HK-2 (cell line): ENCODE measurements around the gene DISP2.

Source experiments
- DNase-seq: peaks from one replicate; pipeline ENCODE4 v3.0.0-alpha.2; 2018; ENCODE audit not compliant: unreplicated experiment

DISP2 gene

DNA sequence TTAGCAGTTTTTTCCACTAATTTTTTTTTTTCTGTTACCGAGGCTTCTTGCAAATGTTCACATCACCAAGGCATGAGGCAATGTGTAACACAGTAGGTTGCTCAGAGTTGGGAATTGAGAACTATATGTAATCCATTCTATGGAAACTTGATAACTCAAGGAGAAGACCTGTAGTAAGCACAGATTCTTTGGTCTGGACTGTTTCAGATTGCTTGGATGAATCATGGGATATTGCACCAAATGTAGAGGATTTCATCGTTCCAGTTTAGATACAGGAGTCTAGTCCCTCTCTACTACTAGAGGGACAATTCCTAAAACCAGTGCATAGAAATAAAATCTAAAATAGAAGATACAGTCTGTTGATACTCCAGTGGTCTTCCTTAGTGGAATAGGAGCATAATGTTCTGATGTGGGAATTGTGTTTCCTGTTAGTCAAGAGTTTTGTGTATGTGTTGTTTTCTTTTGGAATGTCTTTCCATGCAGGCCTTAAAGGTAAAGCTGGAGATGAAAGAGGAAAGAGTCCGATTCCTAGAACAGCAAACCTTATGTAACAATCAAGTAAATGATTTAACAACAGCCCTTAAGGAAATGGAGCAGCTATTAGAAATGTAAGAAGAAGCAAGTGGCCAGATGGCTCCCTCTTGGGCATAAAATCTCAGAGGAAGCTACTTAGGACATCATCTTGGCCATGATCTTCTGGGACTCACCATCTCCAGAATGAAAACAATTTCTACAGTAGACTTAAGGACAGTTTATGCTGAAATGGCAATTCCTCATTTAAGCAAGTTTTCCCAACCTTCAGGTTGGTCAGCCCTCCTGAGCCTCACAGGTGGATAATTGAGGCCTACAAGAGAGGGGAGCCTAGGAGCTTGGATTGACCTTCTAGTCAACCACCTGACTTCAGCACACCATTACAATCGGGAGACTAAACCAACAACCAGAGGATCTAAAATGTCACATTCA, 35.2 kb downstream of the DISP2 start:
- no peak for DNase-seq

DNA sequence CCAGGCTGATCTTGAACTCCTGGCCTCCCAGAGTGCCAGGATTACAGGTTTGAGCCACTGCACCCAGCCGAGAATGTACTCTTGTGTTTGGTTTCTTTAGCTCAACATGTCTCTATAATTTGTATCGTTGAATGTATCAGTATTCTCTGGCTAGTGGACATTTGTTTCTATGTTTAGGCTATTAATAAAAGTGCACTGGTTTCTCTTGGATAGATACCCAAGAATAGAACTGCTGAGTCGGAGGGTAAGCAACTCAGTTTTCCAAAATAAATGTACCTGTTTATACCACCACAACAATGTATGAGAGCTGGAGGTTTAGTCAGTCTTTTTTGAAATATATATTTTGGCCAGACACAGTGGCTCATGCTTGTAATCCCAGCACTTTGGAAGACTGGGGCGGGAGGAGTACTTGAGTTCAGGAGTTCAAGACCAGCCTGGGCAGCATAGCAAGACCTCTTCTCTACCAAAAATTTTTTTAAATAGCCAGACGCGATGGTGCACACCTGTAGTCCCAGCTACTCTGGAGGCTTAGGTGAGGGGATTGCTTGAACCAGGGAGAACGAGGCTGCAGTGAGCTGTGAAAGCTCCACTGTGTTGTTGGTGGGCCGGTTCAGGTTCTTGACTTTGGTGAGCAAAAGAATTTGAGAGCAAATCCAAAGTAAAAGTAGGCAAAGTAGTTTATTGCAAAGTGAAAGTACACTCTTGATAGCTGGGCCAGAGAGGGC, 39.8 kb downstream of the DISP2 start:
- DNase-seq = no peak

DNA sequence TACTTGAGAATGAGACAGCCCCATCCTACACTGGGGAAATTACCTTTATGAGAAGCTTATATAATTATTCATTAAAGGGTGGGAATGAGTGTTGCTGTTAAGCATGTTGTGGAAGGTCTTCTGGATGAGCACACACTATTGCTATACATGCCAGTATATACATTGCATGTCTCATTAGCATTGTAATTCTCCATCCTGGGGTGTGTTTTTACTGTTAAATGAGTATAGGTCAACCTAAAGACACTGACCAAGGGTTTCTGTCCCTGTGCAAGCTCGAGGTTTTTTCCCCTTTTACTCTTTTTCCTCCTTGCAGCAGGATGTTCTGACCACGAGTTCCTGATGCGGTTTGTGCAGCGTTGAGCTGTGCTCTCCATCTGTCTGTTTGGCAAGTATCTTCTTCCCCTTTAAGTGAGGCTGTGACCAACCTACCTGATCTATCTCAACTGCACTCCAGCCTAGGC, 40.4 kb downstream of the DISP2 start:
- DNase-seq = no peak

DNA sequence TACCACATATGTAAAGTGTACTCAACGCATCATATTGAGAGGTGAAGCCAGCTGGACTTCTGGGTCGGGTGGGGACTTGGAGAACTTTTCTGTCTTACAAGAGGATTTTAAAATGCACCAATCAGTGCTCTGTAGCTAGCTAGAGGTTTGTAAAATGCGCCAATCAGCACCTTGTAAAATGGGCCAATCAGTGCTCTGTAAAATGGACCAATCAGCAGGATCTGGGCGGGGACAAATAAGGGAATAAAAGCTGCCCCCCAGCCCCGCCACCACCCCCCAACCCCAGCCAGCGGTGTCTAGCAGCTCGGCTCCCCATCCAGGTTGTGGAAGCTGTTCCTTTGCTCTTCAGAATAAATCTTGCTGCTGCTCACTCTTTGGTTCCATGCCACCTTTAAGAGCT, 41.4 kb downstream of the DISP2 start:
- DNase-seq = no peak

DNA sequence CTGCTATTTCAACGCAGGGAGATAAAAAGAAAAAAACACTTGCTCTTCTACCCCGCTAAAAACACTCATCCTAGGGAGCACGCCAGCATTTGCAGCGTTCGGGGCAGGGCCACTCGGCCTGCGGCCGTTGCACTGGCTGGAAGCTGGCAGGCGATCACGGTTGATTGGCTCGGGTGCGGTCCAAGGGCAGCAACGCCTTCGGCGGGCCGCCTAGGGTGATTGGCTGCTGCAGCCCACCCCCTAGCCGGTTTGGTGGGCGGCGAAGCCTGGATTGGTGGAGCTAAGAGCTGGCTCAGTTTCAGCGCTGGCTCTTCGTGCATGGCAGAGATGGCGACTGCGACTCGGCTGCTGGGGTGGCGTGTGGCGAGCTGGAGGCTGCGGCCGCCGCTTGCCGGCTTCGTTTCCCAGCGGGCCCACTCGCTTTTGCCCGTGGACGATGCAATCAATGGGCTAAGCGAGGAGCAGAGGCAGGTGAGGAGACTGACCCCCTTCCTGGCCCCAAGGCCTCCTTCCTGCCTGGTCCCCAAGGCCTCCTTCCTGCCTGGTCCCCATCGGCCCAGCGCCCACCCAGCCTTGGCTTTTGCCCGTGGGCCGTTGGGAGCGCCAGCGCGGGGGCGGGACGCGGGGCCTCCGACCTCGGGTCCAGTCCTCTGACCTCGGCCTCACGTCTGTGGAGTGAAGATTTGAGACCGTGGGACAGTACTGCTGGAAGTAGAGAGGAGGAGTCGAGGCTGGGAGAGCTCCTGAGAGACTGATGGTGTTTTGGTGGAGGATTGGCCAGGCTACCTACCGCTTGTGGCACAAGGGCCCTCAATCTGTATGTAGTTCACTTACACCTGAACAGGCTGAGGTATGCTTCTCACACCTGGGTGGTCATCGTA, 47.7 kb downstream of the DISP2 start, which contains the start of gene IVD:
Gene IVD, plus strand, starts transcription at position 295 of the 881 bp plus-strand sequence. Its CDS starts 33 bp downstream, at position 328.
- peak; percentile 91 for DNase-seq

DNA sequence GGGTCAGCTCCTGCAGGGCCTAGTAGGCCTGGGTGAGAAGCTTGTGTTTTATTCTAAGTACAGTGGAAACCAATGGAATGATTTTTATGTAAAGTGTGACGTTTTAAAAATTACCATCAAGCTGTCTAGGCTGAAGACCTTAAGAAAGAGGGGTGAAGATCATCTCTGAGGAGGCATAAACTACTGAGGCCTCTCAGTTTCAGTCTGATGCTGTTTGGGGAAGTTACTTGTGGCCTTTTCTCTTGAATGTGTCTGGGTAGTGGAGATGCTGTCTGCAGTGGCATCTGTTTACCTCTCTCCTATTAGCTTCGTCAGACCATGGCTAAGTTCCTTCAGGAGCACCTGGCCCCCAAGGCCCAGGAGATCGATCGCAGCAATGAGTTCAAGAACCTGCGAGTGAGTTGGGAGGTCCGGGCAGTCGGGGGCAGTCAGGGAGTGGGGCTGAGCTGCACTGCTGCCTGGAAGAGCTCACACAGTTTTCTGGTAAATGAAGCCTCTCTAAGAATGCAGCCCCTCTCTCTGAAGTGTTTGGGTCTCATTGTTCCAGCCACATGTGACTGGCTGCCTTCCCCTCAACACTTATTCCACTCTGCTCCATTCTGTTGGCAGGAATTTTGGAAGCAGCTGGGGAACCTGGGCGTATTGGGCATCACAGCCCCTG, 49.4 kb downstream of the DISP2 start:
- DNase-seq = no peak

DNA sequence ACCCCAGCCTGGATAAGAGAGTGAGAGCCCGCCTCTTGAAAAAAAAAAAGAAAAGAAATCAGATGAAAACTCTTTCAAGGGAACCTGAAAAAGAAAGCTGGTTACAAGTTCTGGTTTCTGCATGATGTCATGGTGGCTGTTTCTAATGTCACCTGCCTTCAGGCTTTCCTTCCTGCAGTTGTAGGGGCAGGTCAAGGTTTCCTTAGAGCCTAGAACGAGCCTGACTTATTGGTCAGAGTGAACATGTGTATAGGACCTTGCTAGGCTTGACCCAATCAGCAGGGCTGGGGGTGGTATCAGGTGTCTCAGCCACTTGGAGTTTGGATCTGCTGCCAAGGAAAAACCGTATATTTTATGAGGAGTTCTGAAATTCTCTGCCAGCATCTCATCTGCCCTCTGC, 51.3 kb downstream of the DISP2 start:
- no peak for DNase-seq

DNA sequence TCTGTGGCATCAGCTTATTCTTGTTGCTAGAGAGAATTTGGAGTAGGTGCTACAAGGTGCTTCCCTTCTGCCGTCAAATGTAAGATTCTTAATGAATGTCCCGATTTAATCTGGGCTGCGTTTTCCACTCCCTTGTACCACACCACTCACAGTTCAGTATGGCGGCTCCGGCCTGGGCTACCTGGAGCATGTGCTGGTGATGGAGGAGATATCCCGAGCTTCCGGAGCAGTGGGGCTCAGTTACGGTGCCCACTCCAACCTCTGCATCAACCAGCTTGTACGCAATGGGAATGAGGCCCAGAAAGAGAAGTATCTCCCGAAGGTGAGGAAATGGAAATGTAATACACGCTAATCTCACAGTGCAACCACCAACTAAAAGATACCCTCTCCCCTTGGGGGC, 52.5 kb downstream of the DISP2 start:
- DNase-seq = no peak

DNA sequence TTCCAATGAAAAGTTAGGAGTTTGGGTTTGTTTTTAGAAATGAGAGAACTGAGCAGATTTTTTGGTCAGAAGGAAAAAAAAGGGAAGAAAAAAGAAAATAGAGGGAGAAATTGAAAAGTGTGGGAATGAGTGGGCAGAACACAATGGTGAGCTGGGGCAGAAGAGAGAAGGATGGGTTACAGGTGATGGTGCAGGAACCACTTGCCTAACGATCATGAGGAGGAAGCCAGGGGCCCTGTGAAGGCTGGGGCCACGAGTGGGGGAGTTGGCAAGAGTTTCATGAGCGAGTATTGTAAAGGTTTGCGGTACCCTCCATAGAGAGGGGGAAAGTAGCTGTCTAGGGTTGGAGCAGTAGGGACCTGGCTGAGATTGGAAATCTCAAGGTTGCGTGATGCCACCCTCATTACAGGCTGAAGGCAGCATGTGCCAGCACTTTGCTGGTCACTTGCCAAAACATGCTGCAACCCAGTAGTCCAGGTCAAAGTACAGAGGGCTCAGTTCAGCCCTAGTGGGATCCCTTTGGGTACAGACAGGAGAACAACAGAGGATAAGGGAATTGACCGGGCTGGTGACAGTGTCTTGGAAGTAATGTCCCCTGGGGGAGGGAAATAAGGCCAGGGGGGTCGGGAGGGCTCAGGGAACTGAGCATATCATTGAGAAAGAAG, 54.2 kb downstream of the DISP2 start:
- DNase-seq = no peak

DNA sequence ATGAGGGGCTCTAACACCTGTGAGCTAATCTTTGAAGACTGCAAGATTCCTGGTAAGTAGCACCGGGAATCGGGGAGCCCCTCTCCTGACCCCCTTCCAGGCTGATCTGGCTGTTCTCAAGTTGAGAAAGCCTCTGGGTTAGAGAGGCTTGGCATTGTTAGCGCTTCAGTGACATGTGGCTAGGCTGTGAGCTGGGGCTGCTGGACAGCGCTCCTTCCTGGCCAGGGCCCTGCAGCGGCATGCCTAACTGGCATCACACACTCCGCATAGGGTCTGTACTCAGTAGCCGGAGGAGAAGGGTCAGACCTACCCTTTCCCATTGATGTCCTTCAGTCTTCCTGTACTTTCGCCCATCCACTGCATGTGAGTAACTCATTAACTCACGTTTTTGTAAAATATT, 55.0 kb downstream of the DISP2 start:
- no peak for DNase-seq

DNA sequence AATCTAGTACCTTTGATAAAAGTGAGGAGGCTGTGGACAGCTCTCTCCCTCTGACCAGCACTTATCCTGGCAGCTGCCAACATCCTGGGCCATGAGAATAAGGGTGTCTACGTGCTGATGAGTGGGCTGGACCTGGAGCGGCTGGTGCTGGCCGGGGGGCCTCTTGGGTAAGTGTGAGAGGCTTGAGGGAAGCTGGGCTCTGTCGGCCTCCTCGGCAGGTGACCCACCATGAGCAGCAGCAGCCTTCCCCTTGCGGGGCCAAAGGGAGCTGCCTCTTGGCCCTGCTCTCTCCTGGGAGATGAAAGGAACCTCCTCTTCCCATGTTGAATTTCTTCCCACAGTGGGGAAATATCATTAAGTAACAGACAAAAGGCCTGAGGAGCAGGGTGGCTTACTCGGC, 56.8 kb downstream of the DISP2 start:
- no peak for DNase-seq

DNA sequence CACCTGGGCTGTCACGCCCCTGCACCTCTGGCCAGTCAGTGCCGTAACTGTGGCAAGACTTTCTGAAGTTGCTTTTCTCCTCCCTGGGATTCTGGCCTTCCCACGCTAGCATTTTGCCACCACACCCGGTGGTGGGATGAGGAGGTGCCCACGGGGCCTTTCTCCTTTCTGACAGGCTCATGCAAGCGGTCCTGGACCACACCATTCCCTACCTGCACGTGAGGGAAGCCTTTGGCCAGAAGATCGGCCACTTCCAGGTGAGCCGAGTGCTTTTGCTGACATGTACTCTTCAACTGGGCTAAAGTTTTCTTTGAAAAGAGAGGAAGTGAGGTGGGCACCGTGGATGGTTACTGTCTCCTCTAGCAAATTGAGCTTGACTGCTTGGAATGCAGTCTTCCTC, 57.2 kb downstream of the DISP2 start:
- no peak for DNase-seq

DNA sequence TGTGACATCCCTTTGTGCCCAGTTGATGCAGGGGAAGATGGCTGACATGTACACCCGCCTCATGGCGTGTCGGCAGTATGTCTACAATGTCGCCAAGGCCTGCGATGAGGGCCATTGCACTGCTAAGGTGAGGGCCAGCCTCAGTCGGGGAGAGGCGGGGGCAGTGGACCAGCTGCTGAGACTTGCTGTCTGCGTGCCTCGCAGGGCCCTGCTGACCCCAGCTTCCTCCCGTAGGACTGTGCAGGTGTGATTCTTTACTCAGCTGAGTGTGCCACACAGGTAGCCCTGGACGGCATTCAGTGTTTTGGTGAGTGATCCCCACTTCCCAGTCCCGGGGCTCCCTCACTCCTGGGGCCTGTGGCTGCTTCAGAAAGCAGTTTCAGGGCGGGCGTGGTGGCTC, 58.0 kb downstream of the DISP2 start:
- no peak for DNase-seq

DNA sequence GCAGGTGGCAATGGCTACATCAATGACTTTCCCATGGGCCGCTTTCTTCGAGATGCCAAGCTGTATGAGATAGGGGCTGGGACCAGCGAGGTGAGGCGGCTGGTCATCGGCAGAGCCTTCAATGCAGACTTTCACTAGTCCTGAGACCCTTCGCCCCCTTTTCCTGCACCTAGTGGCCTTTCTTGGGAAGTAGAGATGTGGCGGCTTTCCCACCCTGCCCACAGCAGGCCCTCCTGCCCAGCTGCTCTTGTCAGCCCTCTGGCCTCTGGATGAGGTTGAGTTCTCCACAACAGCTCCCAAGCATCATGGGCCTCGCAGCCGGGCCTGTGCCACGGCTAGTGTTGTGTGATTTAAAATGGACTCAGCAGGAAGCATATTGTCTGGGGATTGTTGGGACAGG, 60.1 kb downstream of the DISP2 start:
- no peak for DNase-seq

DNA sequence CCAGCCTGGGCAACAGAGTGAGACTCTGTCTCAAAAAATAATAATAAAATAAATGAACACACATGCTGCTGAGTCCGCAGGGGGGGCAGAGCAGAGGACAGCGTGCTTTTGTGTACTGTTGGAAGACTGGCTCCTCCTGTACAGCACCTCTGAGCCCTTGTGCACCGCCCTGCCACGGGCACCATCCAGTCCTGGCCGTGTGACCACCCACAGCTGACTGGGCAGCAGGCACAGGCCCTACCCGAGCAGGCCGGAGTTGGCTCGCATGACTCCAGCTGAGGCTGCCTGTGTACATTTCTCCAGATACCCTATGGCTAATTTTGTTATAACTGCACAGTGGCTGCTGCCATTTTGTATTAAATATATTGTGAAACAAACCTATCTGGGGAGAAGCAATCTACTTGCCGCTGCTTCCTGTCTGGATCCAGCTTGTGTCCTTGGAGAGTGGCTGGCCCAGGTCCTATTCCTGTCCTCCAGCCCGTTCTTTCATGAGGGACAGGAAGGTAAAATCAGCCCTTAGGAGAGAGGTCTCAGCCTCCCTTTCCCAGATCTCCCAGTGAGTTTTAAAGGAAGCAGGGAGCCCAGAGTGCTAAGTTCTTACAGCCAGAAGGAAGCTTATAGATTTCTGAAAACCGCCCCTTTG, 62.2 kb downstream of the DISP2 start:
- no peak for DNase-seq

DNA sequence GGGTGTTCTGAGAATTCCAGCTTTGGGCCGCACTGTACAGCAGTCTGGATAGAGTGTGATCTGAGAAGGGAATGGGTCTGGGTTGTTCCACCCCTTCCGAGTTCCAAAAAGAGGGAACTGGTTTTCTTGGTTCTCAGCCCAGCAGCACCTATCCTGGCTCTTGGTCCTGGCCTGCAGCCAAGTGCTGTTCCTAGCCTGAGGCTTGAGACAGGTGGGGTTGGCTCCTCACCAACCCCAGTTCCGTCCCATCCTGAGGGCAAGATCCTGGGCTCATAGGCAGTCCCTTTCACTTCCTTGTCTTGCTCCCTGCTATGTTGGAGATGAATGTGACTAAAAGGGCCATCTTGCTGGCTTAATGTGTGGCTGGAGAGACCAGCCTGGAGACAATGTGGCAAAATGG, 62.8 kb downstream of the DISP2 start:
- DNase-seq = no peak

DNA sequence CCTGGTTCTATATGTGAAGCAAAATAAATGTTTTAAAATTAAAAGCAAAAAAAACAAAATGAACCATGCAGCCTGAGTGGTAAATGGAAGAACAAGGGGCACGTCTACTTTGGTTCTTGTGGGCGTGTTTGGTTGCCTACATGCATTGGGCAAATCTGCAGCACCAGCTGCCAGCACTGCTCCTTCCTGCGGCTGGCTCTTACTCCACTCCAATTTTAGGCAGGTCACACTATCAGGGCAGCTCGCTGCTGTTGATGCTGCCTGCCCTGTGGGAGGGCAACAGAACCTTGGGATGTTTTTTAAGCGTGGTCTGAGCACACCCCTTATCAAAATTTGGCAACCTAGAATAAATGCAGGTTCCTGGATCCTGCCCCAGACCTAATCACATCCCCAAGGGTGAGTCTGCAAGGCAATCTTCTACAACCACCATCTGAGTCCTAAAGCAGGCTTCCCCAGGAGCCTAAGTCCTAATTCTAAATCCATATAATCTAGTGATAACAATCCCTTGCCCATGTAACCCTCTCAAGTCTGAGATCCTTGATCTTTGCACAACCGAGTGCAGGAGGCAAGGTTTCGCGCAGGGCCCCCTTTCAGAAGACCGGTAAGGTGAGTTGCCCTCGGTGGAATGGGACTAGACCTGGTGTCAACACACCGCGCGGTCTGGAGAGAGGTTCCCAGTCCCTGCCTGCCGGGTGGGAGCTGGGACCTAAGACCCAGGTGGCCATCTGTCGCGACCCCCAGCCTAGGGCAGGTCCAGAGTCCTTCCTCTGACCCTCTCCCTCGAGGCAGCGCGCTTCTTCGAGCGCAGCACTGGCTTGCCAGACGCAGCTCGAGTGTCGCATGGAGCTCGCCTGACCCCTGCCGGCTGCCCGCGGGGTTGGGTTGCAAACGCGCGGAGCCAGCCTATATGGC, 63.5 kb downstream of the DISP2 start:
- DNase-seq = no peak

DNA sequence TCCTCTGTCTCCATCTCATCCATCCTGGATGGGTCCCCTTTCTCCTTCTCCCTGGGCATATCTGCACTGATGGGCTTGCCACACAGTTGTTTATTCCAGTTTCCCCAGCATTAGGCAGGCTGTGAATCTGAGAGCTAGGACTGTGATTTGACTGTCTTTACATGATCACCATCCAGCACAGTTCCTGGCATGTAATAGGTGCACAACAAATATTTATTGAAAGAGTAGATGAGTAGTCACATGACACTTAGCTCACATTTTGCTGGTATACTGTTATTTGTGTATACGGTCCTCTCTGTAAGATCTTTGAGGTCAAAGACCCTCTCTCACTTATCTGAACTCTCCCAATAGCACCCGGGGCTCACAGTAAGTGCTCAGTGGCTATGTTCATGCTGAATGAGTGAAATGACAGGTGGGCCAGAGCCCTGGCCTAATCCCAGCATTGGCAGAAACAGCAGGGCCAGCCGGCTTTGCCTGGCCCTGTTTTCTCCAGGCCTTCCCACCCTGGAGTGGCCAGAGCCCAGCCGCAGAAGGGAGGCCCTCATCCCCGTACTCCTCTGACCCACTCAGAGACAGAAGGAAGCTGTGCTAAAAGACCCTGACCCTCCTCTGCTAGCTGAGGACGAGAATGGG, 66.6 kb downstream of the DISP2 start:
- DNase-seq = no peak

DNA sequence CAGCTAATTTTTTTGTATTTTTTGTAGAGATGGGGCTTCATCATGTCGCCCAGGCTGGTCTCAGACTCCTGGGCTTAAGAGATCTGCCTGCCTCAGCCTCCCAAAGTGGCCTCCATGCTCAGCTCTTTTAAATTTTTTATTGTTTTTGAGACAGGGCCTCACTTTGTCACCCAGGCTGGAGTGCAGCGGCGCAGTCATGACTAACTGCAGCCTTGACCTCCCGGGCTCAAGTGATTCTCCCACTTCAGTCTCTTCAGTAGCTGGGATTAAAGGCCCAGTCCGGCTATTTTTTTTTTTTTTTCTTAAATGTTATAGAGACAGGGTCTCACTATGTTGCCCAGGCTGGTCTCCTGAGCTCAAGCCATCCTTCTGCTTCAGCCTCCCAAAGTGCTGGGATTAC, 67.7 kb downstream of the DISP2 start:
- DNase-seq = no peak
